Activated naive CD4-positive, alpha-beta T cell treated with Interleukin-2 at 50 U/mL for 16 hours (primary cell): ENCODE measurements around the gene KIF2C.
A peak's percentile ranks its signal among the peaks of the same experiment; 100 is the strongest.
"Not testable (repeated sequence)": the region's sequence is repeated elsewhere in the genome, so short reads cannot be mapped to it uniquely, and the experiment has no call there.

Experiments used
- DNase-seq: peaks from one replicate; pipeline ENCODE4 v3.0.0-alpha.2; 2020

KIF2C gene

DNA sequence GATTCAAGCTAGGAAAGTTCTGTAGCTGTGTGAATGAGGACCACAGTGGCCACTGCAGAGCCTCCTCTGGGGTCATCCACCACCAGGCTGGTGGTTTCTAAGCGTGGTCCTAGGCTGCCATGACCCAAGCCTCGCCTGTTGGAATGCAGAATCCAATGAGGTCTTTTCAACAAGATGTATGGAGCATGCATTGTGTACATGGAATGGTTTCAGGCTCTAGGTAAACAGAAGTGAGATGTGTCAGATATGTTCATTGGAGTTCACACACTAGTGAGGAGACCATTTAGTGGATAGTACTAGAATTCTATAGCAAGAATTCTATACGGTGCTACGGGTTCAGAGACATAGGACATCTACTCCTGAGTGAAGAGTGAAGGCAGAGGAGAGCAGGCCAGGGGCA is 19.4 kb upstream of the KIF2C start:
- DNase-seq: no peak

DNA sequence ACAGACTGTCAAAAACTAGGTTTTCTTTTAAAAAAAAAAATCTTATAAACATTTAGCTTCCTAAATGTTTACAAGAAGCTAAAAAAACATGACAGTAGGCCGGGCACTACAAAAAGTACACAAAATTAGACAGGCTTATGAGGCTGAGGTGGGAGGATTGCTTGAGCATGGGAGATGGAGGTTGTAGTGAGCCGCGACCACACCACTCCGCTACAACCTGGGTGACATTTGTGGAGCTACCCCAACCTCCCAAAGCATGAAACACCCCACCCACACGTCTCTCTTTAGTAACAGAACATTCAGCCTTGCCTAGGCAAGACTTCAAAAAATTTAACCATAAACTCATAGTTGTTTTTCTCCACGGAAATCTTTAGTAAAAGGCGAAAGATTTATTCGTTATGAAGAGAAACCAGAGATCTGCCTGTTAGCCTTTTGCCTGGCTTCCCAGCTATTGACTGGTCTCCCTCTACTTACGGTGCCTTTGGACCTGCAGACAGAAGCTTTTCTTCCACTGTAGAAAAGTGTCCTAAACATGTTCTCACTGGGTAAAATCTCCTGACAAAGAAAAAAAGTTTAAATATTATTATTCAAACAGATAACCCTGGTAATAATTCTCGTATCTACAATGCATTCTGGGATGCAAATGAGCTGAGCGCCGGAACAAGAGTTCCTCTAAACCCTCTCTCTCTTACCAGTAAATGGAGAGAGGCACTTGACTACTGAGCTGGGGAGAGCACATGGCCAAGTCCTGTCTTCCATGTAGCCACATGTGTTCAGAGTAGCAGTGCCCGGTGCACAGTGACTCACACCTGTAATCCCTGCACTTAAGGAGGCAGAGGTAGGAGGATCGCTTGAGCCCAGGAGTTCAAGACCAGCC is 17.9 kb upstream of the KIF2C start:
- peak; percentile 83 for DNase-seq

DNA sequence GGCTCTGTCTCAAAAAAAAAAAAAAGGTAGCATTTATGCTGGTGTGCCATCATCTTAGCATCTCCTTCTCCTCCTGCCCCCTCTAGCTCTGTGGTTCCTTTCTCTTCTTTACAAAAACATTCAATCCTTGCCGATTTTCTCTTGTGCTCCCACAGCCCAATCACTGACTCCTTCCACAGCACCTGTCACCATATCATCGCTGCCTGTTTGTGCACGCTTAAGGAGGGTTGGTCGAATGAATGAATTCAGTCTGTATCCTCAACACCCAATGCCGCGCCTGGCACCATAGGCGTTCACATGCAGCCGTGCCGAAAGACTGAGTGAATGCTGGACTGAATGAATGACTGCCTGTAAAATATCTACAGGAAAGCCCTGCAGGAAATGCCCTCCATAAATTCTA is 16.6 kb upstream of the KIF2C start:
- peak; percentile 24 for DNase-seq

DNA sequence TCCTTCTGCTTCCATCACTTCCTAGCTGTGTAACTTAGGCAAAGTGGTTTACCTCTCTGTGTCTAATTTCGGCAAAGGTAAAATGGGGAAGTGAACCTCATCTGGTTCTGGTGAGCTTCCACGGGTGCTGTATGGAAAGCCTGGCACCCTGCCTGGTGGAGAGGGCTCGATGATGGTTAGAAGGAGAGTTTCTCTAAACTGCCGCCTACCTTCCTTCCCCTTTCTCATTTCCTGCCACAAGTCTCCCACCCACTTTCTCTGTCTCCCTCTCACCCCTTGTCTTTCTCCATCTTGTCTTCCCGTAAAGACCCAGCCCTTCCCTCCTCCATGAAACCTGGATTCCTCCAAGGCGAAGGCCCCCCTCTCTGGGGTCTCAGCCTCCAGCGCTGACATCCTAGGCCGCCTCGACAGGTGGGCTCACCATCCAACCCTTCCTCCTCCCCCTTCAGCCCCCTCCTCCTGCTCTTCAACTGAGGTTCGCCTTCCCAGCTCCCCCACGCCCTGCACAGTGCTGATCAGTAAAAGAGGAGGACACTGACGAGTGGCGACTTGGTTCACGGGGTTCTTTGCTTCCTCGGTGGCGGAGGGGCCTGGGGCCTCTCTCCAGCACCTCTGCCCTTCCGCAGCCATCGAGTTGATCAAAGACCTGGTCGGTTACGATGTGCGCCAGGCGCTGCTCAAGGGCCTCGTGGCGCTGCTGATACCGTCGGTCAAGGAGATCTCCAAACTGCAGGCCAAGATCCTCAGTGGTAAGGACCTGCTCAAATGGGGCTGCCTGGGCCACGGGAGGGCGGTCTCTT is 15.9 kb upstream of the KIF2C start:
- peak; percentile 53 for DNase-seq

DNA sequence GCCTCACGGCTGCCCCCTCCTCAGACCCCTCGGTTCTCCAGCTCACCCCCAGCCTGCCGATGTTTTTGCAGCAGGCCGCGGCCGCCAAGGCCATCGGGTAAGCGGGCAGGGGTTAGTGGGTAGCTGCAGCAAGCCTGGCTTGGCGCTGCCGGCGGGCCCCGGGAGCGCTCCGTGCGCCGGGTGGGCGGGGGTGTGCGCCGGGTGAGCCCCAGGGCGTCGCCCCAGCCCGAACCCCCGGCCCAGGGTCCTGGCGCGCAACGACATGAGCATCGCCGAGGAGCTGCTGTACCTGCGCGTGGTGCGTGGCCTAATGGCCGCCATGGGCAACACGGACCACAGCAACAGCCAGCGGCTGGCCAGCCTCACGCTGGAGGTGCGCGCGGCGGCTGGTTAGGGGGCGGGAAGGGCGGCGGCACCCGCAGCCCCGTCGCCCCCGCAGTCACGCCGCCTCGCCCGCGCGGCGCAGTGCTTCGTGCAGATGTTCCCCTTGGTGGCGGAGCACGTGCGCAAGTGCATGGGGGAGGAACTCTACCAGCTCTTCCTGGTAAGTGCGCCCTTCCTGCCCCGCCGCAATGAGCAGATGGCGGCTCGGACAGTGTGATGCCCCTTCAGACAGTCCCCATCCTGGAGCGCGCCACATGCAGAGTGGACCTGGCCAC is 15.2 kb upstream of the KIF2C start:
- no peak for DNase-seq

DNA sequence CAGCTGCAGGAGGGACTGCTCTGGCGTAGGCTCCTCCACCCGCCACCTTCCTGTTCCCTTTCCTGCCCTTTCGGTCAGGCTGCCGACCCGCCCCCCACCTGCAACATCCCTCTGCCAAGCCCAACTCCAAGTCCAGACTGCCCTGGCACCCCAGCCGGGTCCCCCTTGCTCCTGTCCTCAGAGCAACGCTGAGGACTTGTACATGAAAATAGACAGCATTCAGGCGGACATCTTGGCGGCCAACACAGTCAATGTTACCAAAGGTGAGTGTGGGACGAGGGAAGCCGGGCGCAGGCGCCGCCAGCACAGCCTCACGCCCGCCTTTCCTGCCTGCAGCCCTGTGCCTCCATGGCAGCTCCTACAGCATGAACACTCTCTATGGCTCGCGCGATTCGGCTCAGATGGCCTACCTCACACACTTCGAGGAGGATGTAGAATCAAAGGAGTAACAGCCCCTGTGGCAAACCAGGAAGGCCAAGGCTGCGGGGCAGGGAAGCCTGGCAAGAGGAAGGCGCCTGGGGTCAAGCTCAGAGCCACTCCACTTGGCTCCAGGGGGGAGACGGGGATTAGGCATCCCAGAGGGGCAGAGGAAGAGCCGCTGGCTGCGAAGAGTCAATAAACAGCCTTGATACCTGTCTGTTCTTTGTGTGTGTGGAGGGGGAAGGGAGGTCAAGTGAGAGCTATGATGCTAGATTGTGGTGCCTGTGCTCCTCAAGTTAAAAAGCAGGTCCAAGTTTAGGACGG is 14.5 kb upstream of the KIF2C start:
- DNase-seq: no peak

DNA sequence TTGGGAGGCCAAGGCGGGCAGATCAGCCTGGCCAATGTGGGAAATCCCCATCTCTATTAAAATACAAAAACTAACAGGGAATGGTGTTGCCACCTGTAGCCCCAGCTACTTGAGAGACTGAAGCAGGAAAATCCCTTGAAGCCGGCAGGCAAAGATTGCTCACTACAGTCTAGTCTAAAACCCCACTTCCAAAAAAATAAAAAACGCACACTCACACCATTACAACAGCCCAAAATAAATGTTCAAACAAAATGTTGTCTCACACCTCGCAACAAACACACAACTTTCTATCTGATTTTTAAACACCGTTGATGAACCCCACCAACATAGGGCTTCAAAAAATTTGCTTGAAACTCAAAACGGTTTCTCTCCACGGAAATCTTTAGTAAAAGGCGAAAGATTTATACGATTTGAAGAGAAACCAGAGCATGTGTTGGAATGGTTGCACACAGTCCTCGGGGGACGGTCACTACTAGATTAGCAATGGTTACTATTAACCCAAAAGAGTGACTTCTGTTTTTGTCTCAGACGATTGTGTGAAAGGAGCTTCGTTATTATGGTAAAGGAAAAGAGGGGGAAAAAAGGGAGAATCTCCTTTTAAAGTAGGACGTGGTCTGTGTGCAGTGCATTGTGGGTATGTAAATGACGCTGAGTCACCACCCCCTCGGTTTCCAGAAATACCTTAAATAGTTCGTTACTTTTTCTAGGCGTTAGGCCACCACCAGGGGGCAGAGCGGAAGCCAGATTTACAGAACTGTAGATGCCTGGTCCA is 8.7 kb upstream of the KIF2C start, which contains the start of gene RNU5D-1:
Gene RNU5D-1, minus strand, starts transcription at position 430 of the 772 bp plus-strand sequence.
- DNase-seq: peak; percentile 95

DNA sequence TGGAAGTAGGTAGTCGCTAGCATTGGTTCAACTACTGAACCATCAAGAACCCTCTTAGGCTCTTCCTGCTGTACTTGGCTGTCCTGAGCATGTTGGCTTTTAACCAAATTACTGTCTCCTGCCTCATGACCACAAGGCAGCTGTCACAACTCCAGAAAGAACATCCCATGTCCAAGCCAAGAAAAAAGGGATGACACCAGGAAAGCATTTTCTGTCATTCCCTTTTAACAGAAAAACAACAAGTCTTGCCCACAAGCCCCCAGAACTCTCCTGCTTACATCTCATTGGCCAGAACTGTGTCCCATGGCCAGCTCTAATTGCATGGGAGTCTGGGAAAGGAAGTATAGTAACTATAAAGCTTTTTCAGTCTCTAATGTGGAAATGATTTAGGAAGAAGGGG is 6.3 kb upstream of the KIF2C start:
- DNase-seq: no peak

DNA sequence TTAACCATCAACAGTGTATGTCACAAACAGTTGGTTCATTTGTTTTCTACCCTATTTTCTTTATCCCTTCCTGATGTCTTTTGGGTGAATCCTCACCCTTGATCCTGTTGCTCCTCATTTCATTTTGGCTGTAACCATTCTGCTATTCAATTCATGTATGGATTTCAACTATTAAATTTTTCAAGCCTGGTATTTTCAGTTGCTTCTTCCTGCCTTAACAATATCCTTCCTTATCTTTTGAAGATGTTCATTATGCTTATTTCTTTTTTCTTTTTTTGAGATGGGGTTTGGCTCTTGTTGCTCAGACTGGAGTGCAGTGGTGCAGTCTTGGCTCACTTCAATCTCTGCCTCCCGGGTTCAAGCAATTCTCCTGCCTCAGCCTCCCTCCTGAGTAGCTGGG is 5.9 kb upstream of the KIF2C start:
- DNase-seq: no peak

DNA sequence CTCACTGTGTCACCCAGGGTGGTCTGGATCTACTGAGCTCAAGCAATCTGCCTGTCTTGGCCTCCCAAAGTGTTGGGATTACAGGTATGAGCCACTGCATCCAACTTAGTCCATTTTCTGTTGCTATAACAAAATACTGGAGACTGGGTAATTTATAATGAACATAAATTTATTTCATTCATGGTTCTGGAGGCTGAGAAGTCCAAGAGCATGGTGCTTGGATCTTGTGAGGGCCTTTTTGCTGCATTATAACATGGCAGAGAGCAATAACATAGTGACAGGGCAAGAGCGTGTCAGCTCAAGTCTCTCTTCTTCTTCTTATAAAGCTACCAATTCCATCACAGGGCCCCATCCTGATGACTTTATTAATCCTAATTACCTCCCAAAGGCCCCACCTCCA is 3.6 kb upstream of the KIF2C start:
- no peak for DNase-seq

DNA sequence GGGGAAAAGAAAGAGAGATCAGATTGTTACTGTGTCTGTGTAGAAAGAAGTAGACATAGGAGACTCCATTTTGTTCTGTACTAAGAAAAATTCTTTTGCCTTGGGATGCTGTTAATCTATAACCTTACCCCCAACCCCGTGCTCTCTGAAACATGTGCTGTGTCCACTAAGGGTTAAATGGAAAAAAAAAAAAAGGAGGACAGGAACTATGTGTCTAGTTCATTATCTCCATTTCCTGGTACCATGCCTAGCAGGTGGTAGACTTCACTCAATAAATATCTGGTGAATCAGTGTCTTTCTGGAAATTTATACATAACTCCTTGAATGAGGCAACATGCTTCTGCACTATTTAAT is 707 bp upstream of the KIF2C start:
- DNase-seq: not testable (repeated sequence)

DNA sequence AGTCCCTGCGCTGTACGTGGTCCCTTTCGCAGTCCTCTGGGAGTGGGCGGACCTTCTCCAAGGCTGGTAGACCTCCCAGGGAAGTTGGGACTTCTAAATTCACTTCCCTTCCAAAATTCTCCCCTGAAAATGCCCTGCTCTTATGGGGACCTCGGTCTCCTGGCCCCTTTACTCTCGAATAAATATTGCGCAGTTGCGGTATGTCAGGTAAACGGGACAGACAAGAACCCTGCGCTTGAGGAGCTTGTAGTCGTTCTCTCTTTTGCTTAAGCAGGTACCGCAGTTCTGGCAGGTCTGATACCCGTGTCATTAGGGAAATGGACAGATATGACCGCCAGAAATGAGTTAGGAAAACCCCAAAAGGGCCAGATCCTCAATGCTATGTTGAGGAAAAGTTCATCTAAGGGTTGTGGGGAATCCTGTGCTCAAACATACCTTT is 561 bp downstream of the KIF2C start:
- no peak for DNase-seq

DNA sequence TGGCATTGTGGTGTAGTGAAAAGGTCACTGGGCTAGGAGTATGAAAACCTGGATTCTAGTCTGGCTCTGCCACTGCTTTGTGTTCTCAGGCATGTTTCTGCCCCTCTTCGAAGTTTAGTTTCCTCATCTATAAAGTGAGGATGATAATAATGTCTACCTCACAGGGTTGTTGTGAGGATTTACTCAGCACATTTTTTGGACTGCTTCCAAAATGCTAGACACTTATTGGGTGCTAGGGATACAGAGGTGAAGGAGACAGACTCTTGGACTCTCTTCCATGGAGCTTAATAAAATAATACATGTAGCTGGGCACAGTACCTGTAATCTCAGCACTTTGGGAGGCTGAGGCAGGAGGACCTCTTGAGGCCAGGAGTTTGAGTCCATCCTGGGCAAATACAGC is 3.6 kb downstream of the KIF2C start:
- DNase-seq: no peak

DNA sequence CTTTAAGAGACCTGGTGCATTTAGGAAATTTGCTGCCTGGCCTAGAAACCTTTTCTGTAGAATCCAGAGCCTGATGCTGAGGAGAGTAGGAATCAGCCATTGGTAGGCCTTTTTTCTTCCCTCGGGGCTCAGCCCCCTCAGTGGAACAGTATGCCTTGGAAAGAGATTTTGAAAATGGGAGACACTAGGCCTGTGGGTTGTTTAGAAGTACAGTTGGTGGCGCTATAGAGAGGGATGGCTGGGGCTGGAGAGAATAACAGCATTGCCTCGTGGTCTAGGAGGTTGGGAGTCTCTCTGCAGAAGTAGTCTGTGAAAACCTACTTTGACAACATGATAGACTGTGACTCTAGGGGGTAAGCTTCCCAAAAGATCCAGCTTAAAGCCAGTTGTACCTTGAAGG is 8.2 kb downstream of the KIF2C start:
- DNase-seq: no peak

DNA sequence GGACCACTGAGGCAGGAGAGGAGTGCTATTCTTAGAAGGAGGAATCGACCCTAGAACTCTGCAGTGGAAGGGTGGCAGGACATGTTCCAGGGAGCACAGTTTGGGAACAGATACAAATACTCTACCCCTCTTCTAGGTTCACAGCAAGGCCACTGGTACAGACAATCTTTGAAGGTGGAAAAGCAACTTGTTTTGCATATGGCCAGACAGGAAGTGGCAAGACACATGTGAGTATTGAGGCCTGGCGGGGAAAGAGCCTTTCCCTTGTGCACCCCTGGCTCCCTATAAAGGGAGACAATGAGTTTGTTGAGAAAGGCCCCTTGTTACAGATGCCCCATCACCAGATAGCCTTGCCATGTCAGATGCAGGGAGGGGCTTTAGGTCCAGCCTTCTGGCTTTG is 17.8 kb downstream of the KIF2C start:
- no peak for DNase-seq

DNA sequence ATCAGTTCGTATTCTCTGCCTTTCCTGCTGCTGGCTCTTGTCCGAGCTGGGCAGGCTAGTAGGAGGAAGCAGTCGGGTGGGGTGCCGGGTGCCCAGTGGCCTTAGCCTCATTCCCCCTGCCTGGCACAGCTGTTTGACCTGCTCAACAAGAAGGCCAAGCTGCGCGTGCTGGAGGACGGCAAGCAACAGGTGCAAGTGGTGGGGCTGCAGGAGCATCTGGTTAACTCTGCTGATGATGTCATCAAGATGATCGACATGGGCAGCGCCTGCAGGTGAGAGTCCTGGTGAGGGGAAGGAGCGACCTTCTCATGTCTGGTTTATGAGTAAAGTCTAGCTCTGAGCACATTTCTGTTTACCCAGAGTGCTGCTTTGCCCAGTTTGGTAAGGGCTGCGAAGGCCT is 19.4 kb downstream of the KIF2C start:
- no peak for DNase-seq

DNA sequence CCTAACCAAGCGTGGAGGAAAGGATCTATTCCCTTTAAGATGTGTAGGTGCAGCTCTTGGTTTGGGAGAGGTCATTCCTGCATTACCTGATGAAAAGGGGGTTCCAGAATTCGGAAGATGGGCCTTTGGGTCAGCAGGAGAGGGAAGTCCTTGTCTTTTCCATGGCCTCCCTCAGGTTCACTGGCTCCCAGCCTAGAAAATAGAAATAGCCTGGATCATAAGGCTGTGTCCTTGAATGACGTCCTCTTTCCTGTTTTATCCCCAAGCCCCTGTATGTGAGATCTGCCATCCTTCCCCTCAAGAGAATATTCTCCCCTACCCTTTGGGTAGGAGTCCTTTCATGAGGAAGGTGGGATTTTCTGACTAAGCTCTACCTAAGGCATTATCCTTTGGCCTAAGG is 21.2 kb downstream of the KIF2C start:
- no peak for DNase-seq

DNA sequence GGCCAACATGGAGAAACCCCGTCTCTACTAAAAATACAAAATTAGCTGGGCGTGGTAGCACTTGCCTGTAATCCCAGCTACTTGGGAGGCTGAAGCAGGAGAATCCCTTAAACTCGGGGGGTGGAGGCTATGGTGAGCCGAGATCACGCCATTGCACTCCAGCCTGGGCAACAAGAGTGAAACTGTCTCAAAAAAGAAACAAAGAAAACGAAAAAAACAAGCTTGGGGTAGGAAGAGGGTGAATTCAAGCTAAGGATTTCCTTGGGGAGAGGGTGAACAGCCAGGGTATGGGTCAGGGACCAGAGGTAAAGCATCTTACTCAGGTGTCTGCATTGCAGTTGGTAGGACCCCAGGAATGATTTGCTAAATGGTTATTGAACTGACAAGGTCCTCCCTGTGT is 26.8 kb downstream of the KIF2C start:
- not testable (repeated sequence) for DNase-seq

DNA sequence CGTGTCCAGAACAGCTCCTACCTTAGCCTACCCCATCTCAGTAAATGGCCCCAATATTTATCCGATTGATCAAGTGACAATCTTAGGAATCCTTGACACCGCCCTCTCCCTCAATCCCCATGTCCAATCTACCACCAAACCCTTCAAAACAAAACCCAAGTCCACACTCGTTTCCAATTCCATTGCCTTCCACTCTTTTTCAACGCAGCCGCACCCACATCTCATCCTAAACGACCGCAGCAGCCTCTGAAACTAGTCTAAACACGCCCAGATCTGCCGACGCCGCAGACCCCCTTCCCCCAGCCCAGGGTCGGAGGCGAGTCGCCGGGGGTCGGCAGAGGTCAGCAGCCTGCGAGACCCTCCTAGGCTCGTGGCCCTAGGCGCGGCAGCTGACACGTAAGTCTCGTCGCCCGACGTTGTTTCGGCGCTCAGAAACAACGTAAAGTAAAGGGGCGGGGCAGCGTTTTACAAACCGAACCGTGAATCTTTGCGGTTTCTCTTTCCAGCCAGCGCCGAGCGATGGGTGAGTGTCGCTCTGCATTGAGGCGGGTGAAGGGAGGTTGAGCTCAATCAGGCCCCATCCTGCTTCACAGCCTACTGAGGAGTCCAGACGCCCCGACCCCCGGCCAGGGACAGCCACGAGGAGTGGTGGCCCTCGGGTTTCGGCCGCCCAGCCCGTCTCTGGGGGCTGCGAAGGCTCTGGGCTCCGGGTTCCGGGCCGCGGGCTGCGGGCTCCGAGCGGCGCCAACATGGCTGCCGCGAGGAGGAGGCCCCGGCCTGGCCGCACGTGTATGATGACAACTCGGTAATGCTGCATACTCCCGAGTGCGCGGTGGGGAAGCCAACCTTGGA is 35.7 kb downstream of the KIF2C start, which contains the start of gene RPS8:
Gene RPS8, plus strand, starts transcription at position 463 of the 852 bp plus-strand sequence. Its CDS starts 57 bp downstream, at position 520.
- DNase-seq: peak; percentile 91

DNA sequence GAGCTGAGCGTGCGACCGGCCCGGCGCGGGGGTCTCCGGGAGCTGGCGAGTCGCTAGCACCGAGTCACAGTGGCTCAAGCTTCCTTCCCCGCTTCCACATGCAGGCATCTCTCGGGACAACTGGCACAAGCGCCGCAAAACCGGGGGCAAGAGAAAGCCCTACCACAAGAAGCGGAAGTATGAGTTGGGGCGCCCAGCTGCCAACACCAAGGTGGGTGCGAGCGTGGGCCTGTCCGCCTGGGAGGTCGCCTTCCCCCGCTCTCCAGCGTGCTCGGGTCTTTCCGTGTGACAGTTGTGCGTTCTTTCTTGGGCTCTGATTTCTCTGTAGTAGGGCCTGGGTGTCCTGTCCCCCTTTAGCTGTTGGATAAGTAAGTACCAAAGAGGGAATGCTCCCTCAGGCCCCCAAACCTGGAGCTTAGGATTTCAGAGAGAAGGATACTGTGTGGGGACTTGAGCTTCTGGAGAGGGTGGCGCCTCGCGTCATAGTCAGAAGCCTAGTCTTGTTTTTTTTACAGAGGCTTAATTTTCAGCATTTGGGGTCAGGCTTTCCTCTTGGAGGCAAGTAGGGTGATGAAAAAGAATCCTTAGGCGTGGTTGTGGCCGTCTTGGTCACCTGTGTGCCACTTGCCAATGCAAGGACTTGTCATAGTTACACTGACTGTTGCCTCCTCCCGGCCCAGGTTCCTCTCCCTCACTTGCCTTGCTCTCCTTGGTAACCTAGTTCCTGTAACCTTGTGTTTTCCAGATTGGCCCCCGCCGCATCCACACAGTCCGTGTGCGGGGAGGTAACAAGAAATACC is 36.5 kb downstream of the KIF2C start:
- peak; percentile 57 for DNase-seq
